AG08396 (cell line): Measurements from ENCODE around the gene SEMA3B.
A peak's percentile ranks its signal among the peaks of the same experiment; 100 is the strongest.
"Not testable (repeated sequence)": the region's sequence is repeated elsewhere in the genome, so short reads cannot be mapped to it uniquely, and the experiment has no call there.

Experiments
- DNase-seq: peaks from one replicate; pipeline ENCODE4 v3.0.0; 2012; ENCODE audit warnings: low spot score, mixed read lengths

SEMA3B gene

GRCh38 chr3:50294089-50294488 lies 25.1 kb downstream of the SEMA3B start:
- DNase-seq = no peak

GRCh38 chr3:50294492-50295403 lies 25.8 kb downstream of the SEMA3B start:
- DNase-seq = no peak

GRCh38 chr3:50295553-50296431 lies 26.8 kb downstream of the SEMA3B start:
- no peak for DNase-seq

GRCh38 chr3:50296721-50297383 lies 27.9 kb downstream of the SEMA3B start:
- no peak for DNase-seq

GRCh38 chr3:50297384-50297775 lies 28.4 kb downstream of the SEMA3B start:
- no peak for DNase-seq

GRCh38 chr3:50297896-50298725 lies 29.2 kb downstream of the SEMA3B start:
- DNase-seq = no peak

GRCh38 chr3:50298836-50299637 lies 30.1 kb downstream of the SEMA3B start, which contains the start of the genes HYAL3 and NAA80:
Gene HYAL3, minus strand, starts transcription at chr3:50299405. Its CDS starts 3,803 bp downstream, at chr3:50295602.
Gene NAA80, minus strand, starts transcription at chr3:50299405. Its CDS starts 1,942 bp downstream, at chr3:50297463.
- peak; percentile 99 for DNase-seq

GRCh38 chr3:50299638-50299928 lies 30.6 kb downstream of the SEMA3B start:
- no peak for DNase-seq

GRCh38 chr3:50299929-50300680 lies 31.2 kb downstream of the SEMA3B start:
- no peak for DNase-seq

- no peak for DNase-seq
Observed at GRCh38 chr3:50300681-50301254, 31.8 kb downstream of the SEMA3B start.

- no peak for DNase-seq
Observed at GRCh38 chr3:50302095-50303012, 33.4 kb downstream of the SEMA3B start.

- no peak for DNase-seq
Observed at GRCh38 chr3:50303013-50303815, 34.3 kb downstream of the SEMA3B start, which contains the start of gene HYAL1. Gene HYAL1, minus strand, starts transcription at chr3:50303574. Its CDS starts 618 bp downstream, at chr3:50302956.

GRCh38 chr3:50304601-50305000 lies 35.7 kb downstream of the SEMA3B start:
- DNase-seq = peak; percentile 65

- not testable (repeated sequence) for DNase-seq
Observed at GRCh38 chr3:50312041-50312440, 43.1 kb downstream of the SEMA3B start.

GRCh38 chr3:50314342-50314741 lies 45.4 kb downstream of the SEMA3B start:
- DNase-seq = no peak

GRCh38 chr3:50314816-50315215 lies 45.9 kb downstream of the SEMA3B start:
- no peak for DNase-seq

GRCh38 chr3:50316657-50317242 lies 47.8 kb downstream of the SEMA3B start:
- no peak for DNase-seq
